Astrocyte (in vitro differentiated cells and primary cell): ENCODE results near the gene KLHL25. TPM values are rescaled to one million over a fixed set of nuclear protein-coding genes. Genes with fewer than 3 reads are reported as not detected.

ENCODE experiments used
- DNase-seq: peaks from one replicate; pipeline ENCODE4 v3.0.0-alpha.2; 2010; ENCODE audit warnings: low read depth
- FAIRE-seq: peaks from 2 replicates; lab custom pipeline; 2011; peaks lifted over from hg19 to GRCh38; lab: Jason Lieb, UNC
- H2AFZ ChIP-seq: 2 replicates; pipeline ENCODE4 v1.6.0; 2012; ENCODE audit warnings: low read depth, low read length, inconsistent platforms
- H3K27ac ChIP-seq: 2 replicates; pipeline ENCODE4 v1.5.1; 2011; ENCODE audit warnings: low read depth, low read length, inconsistent platforms
- H3K27me3 ChIP-seq: 2 replicates; pipeline ENCODE4 v1.6.0; 2011; ENCODE audit warnings: low read length, inconsistent platforms; ENCODE audit not compliant: insufficient read depth
- H3K36me3 ChIP-seq: 2 replicates; pipeline ENCODE4 v1.5.1; 2011; ENCODE audit warnings: low read length, inconsistent platforms; ENCODE audit not compliant: insufficient read depth
- H3K4me1 ChIP-seq: 2 replicates; pipeline ENCODE4 v1.5.1; 2011; ENCODE audit warnings: low read length, inconsistent platforms; ENCODE audit not compliant: insufficient read depth
- H3K4me2 ChIP-seq: 2 replicates; pipeline ENCODE4 v1.6.0; 2012; ENCODE audit warnings: low read length, inconsistent platforms
- H3K4me3 ChIP-seq: 2 replicates; pipeline ENCODE4 v1.5.1; 2011; ENCODE audit warnings: low read depth, mild to moderate bottlenecking, low read length, inconsistent platforms; ENCODE audit not compliant: insufficient read depth
- H3K79me2 ChIP-seq: 2 replicates; pipeline ENCODE4 v1.6.0; 2012; ENCODE audit warnings: mild to moderate bottlenecking, low read length, inconsistent platforms; ENCODE audit not compliant: insufficient read depth
- H3K9ac ChIP-seq: 2 replicates; pipeline ENCODE4 v1.6.0; 2012; ENCODE audit warnings: mild to moderate bottlenecking, low read length, inconsistent platforms
- H3K9me3 ChIP-seq: 2 replicates; pipeline ENCODE4 v1.5.1; 2012; ENCODE audit warnings: low read depth, mild to moderate bottlenecking, low read length, inconsistent platforms; ENCODE audit not compliant: insufficient read depth
- H4K20me1 ChIP-seq: 2 replicates; pipeline ENCODE4 v1.6.0; 2012; ENCODE audit warnings: low read length, inconsistent platforms; ENCODE audit not compliant: insufficient read depth
- H3K27ac Mint-ChIP-seq: one replicate; pipeline ENCODE4 v1.8.0; 2021; ENCODE audit warnings: mild to moderate bottlenecking, mixed read lengths; ENCODE audit not compliant: unreplicated experiment
- H3K27me3 Mint-ChIP-seq: one replicate; pipeline ENCODE4 v1.8.0; 2021; ENCODE audit warnings: low read depth, mixed read lengths; ENCODE audit not compliant: unreplicated experiment
- H3K36me3 Mint-ChIP-seq: one replicate; pipeline ENCODE4 v1.8.0; 2021; ENCODE audit warnings: low read depth, mixed read lengths; ENCODE audit not compliant: unreplicated experiment
- H3K4me1 Mint-ChIP-seq: one replicate; pipeline ENCODE4 v1.8.0; 2021; ENCODE audit warnings: low read depth, mixed read lengths; ENCODE audit not compliant: unreplicated experiment
- H3K4me3 Mint-ChIP-seq: one replicate; pipeline ENCODE4 v1.8.0; 2021; ENCODE audit warnings: mild to moderate bottlenecking, moderate library complexity, mixed read lengths; ENCODE audit not compliant: unreplicated experiment
- H3K9me3 Mint-ChIP-seq: one replicate; pipeline ENCODE4 v1.8.0; 2021; ENCODE audit warnings: mild to moderate bottlenecking, mixed read lengths; ENCODE audit not compliant: unreplicated experiment
- CTCF ChIP-seq: IDR thresholded peaks from 2 replicates; pipeline ENCODE4 v1.5.1; 2011; ENCODE audit warnings: low read depth, mild to moderate bottlenecking, inconsistent platforms, low read length, moderate library complexity; ENCODE audit not compliant: insufficient read depth
- EZH2 ChIP-seq: IDR thresholded peaks from 2 replicates; pipeline ENCODE4 v1.6.1; 2012; ENCODE audit warnings: mild to moderate bottlenecking, low read length, inconsistent platforms; ENCODE audit not compliant: insufficient read depth
- total RNA-seq: library from RNA; stranded (reverse); gene quantifications from 2 replicates; pipeline ENCODE4 v1.2.1, GENCODE V29; 2021

Gene KLHL25
- total RNA-seq, 1 donor from 2014 or later, result 5.6 TPM

- H3K27me3 Mint-ChIP-seq, result no peaks in the 10 kb centered on the region
- no peaks in the 10 kb centered on the region for H3K9me3 Mint-ChIP-seq
- Histone ChIP-seq H3K27ac (no peak overlapping the region), H3K4me3 (no peak overlapping the region), H3K4me2 (no peak overlapping the region), H2AFZ (no peak overlapping the region), H3K9ac (no peak overlapping the region), H4K20me1 (peaks cover 23% of the 10 kb centered on the region), H3K36me3 (peaks cover 24% of the 10 kb centered on the region), H3K79me2 (no peaks in the 10 kb centered on the region), H3K4me1 (peaks cover 20% of the 10 kb centered on the region), H3K9me3 (no peaks in the 10 kb centered on the region), H3K27me3 (no peaks in the 10 kb centered on the region)
- H3K4me1 Mint-ChIP-seq, result peaks cover 25% of the 10 kb centered on the region
- no peak overlapping the region for H3K4me3 Mint-ChIP-seq
- peaks cover 10% of the 10 kb centered on the region for H3K36me3 Mint-ChIP-seq
- H3K27ac Mint-ChIP-seq, result no peak overlapping the region
- DNase-seq, result no peak
- TF ChIP-seq CTCF, result no peak
- TF ChIP-seq EZH2, result no peak
- FAIRE-seq, result no peak
These were observed 46.0 kb downstream of the KLHL25 start for GRCh38 chr15:85748729-85749128.

- Histone ChIP-seq H3K4me3 (no peak overlapping the region), H3K27me3 (no peaks in the 10 kb centered on the region), H3K36me3 (peaks cover 29% of the 10 kb centered on the region), H3K4me2 (no peak overlapping the region), H3K9ac (no peak overlapping the region), H2AFZ (no peak overlapping the region), H3K4me1 (peaks cover 20% of the 10 kb centered on the region), H4K20me1 (peaks cover 28% of the 10 kb centered on the region), H3K27ac (no peak overlapping the region), H3K79me2 (no peaks in the 10 kb centered on the region), H3K9me3 (no peaks in the 10 kb centered on the region)
- Mint-ChIP-seq H3K27ac (no peak overlapping the region), H3K4me3 (no peak overlapping the region), H3K9me3 (no peaks in the 10 kb centered on the region), H3K27me3 (no peaks in the 10 kb centered on the region), H3K4me1 (peaks cover 30% of the 10 kb centered on the region), H3K36me3 (peaks cover 14% of the 10 kb centered on the region)
- TF ChIP-seq CTCF (no peak), EZH2 (no peak)
- DNase-seq (no peak), FAIRE-seq (no peak)
These were observed 46.5 kb downstream of the KLHL25 start for GRCh38 chr15:85748176-85748575.

GRCh38 chr15:85746641-85747040 lies 48.1 kb downstream of the KLHL25 start:
- Histone ChIP-seq H2AFZ (no peak overlapping the region), H3K9me3 (no peaks in the 10 kb centered on the region), H3K79me2 (no peaks in the 10 kb centered on the region), H3K27me3 (no peaks in the 10 kb centered on the region), H4K20me1 (peaks cover 40% of the 10 kb centered on the region), H3K4me2 (no peak overlapping the region), H3K27ac (no peak overlapping the region), H3K9ac (no peak overlapping the region), H3K4me1 (peaks cover 17% of the 10 kb centered on the region), H3K4me3 (no peak overlapping the region), H3K36me3 (peaks cover 29% of the 10 kb centered on the region)
- H3K36me3 Mint-ChIP-seq, result peaks cover 11% of the 10 kb centered on the region
- no peak for DNase-seq
- H3K27me3 Mint-ChIP-seq, result no peaks in the 10 kb centered on the region
- no peak overlapping the region for H3K27ac Mint-ChIP-seq
- TF ChIP-seq EZH2 (no peak), CTCF (no peak)
- H3K9me3 Mint-ChIP-seq, result no peaks in the 10 kb centered on the region
- FAIRE-seq, result no peak
- no peak overlapping the region for H3K4me3 Mint-ChIP-seq
- H3K4me1 Mint-ChIP-seq, result peaks cover 21% of the 10 kb centered on the region
